OCI-LY1 (cell line): Measurements from ENCODE around the gene PCDH19.

Experiments
- H2AFZ ChIP-seq: fragments of 200-600 bp; sonication (generic), shearing (Covaris generic); 2 replicates; pipeline ENCODE4 v1.6.0; 2014; ENCODE audit warnings: antibody characterized with exemption, mild to moderate bottlenecking, low read length
- H3F3A ChIP-seq: fragments of 200-600 bp; sonication (generic), shearing (Covaris generic); 2 replicates; pipeline ENCODE4 v1.6.0; 2014; ENCODE audit warnings: mild to moderate bottlenecking, antibody characterized with exemption, low read length, moderate library complexity; ENCODE audit not compliant: insufficient read depth
- H3K27ac ChIP-seq: fragments of 200-600 bp; sonication (generic); 2 replicates; pipeline ENCODE4 v1.5.1; 2014; ENCODE audit warnings: low read length, mixed run types, mild to moderate bottlenecking, low read depth; ENCODE audit not compliant: poor library complexity, severe bottlenecking
- H3K27me3 ChIP-seq: fragments of 200-600 bp; sonication (generic); 2 replicates; pipeline ENCODE4 v1.6.0; 2014; ENCODE audit warnings: antibody characterized with exemption, mild to moderate bottlenecking, low read length, moderate library complexity; ENCODE audit not compliant: insufficient read depth
- H3K36me3 ChIP-seq: fragments of 200-600 bp; sonication (generic); 2 replicates; pipeline ENCODE4 v1.6.1; 2014; ENCODE audit warnings: mild to moderate bottlenecking, antibody characterized with exemption, low read length, moderate library complexity, mixed read lengths; ENCODE audit not compliant: insufficient read depth
- H3K4me1 ChIP-seq: fragments of 200-600 bp; sonication (generic); 2 replicates; pipeline ENCODE4 v1.5.1; 2014; ENCODE audit warnings: mild to moderate bottlenecking, low read length, moderate library complexity; ENCODE audit not compliant: insufficient read depth, severe bottlenecking
- H3K4me2 ChIP-seq: fragments of 200-600 bp; sonication (generic), shearing (Covaris generic); 2 replicates; pipeline ENCODE4 v1.6.1; 2014; ENCODE audit warnings: low read length
- H3K4me3 ChIP-seq: fragments of 200-600 bp; sonication (generic); 2 replicates; pipeline ENCODE4 v1.5.1; 2014; ENCODE audit warnings: low read length, low read depth, mild to moderate bottlenecking, mixed read lengths; ENCODE audit not compliant: poor library complexity, severe bottlenecking
- H3K79me2 ChIP-seq: fragments of 200-600 bp; shearing (Covaris generic); 2 replicates; pipeline ENCODE4 v1.6.1; 2016; ENCODE audit warnings: mixed run types, low read length, mixed read lengths; ENCODE audit not compliant: insufficient read depth
- H3K9ac ChIP-seq: fragments of 200-600 bp; sonication (generic), shearing (Covaris generic); 2 replicates; pipeline ENCODE4 v1.6.1; 2014; ENCODE audit warnings: mild to moderate bottlenecking, low read length, mixed read lengths
- H3K9me2 ChIP-seq: fragments of 200-600 bp; sonication (generic), shearing (Covaris generic); 2 replicates; pipeline ENCODE4 v1.6.1; 2014; ENCODE audit warnings: low read depth, mild to moderate bottlenecking, low read length, mixed read lengths
- H3K9me3 ChIP-seq: fragments of 200-600 bp; shearing (Covaris generic); 2 replicates; pipeline ENCODE4 v1.6.1; 2014; ENCODE audit warnings: low read length, mixed read lengths
- H4K20me1 ChIP-seq: fragments of 200-600 bp; sonication (generic), shearing (Covaris generic); 2 replicates; pipeline ENCODE4 v1.6.0; 2016; ENCODE audit warnings: mild to moderate bottlenecking, low read length; ENCODE audit not compliant: insufficient read depth
- CTCF ChIP-seq: fragments of 200-600 bp; sonication (generic), shearing (Covaris generic); IDR thresholded peaks from 2 replicates; pipeline ENCODE4 v1.5.1; 2017; ENCODE audit warnings: mild to moderate bottlenecking, antibody characterized with exemption, low read length, moderate library complexity, mixed read lengths
- EZH2 ChIP-seq: fragments of 200-600 bp; sonication (generic), shearing (Covaris generic); IDR thresholded peaks from 2 replicates; pipeline ENCODE4 v1.8.0; 2017; ENCODE audit warnings: borderline replicate concordance, mixed run types, mild to moderate bottlenecking, antibody characterized with exemption, low read length, moderate library complexity, mixed read lengths

PCDH19 gene

GRCh38 chrX:100410901-100411801 is 1.1 kb upstream of the PCDH19 start:
- Histone ChIP-seq H4K20me1 (no peaks in the 10 kb centered on the region), H3K4me3 (no peak overlapping the region), H3F3A (no peaks in the 10 kb centered on the region), H3K4me2 (no peak overlapping the region), H3K79me2 (no peaks in the 10 kb centered on the region), H3K9me3 (no peaks in the 10 kb centered on the region), H3K4me1 (no peaks in the 10 kb centered on the region), H3K9me2 (no peaks in the 10 kb centered on the region), H3K36me3 (no peaks in the 10 kb centered on the region), H3K27me3 (no peaks in the 10 kb centered on the region), H3K9ac (no peak overlapping the region), H2AFZ (no peak overlapping the region), H3K27ac (no peak overlapping the region)
- no peak for TF ChIP-seq EZH2
- TF ChIP-seq CTCF = no peak

DNA sequence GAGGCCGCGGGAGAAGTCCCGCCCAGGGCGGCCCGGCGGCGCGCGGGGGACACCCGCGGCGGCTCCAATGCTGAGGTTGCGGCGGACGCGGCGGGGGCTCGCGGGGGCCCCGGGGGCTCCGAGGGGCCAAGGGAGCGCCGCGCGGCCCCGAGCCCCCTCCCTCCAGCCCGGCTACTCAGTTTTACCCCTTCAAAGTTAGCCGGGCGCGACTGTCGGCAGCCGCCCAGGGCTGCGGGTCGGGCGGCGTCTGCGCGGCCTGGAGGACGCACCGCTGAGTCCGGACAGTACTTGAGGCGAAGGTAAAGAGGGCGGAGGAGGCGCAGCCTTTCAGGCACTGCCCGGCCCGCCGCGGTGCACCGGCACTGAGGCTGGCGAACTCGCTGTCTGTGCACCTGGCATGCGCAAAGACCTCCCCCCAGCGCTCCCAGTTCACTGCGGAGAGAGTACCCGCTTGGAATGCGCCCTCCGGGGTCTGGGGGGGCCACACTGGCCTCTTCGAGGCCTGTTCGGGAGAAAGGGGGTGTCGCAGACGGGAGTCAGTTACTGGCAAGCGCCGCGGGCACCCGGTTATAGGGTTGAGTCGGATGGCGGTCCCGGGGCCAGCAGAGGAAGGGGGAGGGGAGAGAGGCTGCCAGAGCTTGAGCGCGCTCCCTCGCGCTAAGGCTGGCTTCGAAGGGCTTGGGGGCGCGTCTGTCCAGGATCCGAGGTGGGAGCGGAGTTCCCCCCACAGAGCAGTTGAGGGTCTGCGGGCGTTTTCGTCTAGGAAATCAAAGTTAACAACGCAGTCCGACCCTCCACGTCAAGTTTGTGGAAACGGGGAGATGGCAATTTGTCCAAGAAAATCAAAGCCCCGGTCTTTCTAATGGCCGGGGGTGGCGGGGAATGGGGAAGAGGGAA is 1.1 kb downstream of the PCDH19 start:
- Histone ChIP-seq H3K4me2 (no peak overlapping the region), H3K27me3 (no peaks in the 10 kb centered on the region), H2AFZ (no peak overlapping the region), H3F3A (no peaks in the 10 kb centered on the region), H3K27ac (no peak overlapping the region), H3K9me2 (no peaks in the 10 kb centered on the region), H3K9me3 (no peaks in the 10 kb centered on the region), H3K9ac (no peak overlapping the region), H3K4me3 (no peak overlapping the region), H4K20me1 (no peaks in the 10 kb centered on the region), H3K79me2 (no peaks in the 10 kb centered on the region), H3K36me3 (no peaks in the 10 kb centered on the region), H3K4me1 (no peaks in the 10 kb centered on the region)
- TF ChIP-seq CTCF (no peak), EZH2 (no peak)

DNA sequence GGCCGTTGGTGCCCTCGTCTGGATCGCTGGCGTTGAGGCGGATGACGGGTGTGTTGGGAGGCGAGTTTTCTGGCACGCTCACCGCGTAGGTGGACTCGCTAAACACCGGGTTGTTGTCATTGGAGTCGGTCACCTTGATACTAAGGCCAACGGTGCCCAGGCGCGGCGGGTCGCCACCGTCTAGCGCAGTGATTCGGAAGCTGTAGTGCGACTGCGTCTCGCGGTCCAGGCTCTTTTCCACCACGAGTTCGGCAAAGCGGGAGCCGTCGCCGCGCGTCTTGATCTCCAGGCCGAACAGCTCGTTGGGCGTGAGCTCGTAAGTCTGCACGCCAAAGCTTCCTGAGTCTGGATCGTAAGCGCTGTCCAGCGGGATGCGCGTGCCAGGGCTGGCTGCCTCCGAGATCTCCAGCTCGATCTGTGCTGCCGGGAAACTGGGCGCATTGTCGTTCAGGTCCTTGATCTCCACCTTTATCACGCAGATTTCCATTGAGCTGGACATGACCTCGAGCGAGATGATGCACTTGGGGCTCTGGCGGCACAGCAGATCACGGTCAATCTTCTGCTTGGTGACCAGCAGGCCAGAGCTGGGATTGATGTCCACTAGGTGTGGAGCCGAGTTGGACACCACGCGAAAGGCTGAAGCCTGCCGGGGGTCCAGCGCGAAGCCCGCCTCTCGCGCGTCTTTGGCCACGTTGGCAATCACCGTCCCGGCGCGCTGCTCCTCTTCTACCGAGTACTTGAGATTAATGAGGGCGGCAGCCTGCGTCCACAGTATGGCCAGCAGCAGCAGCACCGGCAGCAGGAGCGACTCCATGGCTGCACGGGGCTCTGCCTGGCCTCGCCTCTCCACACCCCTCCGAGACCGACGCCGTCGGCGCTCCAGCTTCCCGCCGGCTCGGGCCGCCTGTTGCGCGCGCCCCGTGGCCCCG is 2.0 kb downstream of the PCDH19 start:
- Histone ChIP-seq H3K4me3 (no peak overlapping the region), H3K9me2 (no peaks in the 10 kb centered on the region), H3K4me1 (no peaks in the 10 kb centered on the region), H3F3A (no peaks in the 10 kb centered on the region), H3K9ac (no peak overlapping the region), H4K20me1 (no peaks in the 10 kb centered on the region), H3K79me2 (no peaks in the 10 kb centered on the region), H2AFZ (no peak overlapping the region), H3K36me3 (no peaks in the 10 kb centered on the region), H3K4me2 (no peak overlapping the region), H3K9me3 (no peaks in the 10 kb centered on the region), H3K27me3 (no peaks in the 10 kb centered on the region), H3K27ac (no peak overlapping the region)
- no peak for TF ChIP-seq EZH2
- no peak for TF ChIP-seq CTCF
